ENCODE measurements around the gene ZNF770.

The ZNF770 gene

GRCh38 chr15:35020974-35021373 is 32.9 kb upstream of the ZNF770 start:
- H3K9ac ChIP-seq (ENCODE audit: low read depth, low read length, poor library complexity): no peak overlapping the region
- H3K4ac ChIP-seq (ENCODE audit: low read length): no peak overlapping the region
- no peak overlapping the region for H2AFZ ChIP-seq (ENCODE audit: low read length)
- H2BK5ac ChIP-seq (ENCODE audit: low read length): no peak overlapping the region
- no peak overlapping the region for H2BK12ac ChIP-seq (ENCODE audit: low read length)
- no peak overlapping the region for H3K4me2 ChIP-seq (ENCODE audit: insufficient read depth, low read length, poor library complexity, severe bottlenecking)
- H3K4me1 ChIP-seq (ENCODE audit: control insufficient read depth in 2 of 2, insufficient read depth in 1 of 2, low read depth in 1 of 2, low read length in 2 of 2): peaks cover 0 to 3% of the 10 kb centered on the region in 2 donors
- H3K4me3 ChIP-seq (ENCODE audit: low read length in 2 of 2): no peak overlapping the region
- no peak for DNase-seq (ENCODE audit: low spot score)
- H3K27ac ChIP-seq (replicated peaks; ENCODE audit: low read length): no peak overlapping the region
- H3K36me3 ChIP-seq (replicated peaks in 1 of 2; ENCODE audit: control insufficient read depth in 2 of 2, insufficient read depth in 2 of 2, low read length in 2 of 2): no peaks in the 10 kb centered on the region
- H3K14ac ChIP-seq (ENCODE audit: low read length): no peak overlapping the region
- no peak overlapping the region for H3K18ac ChIP-seq (ENCODE audit: low read length)
- no peaks in the 10 kb centered on the region for H3K9me3 ChIP-seq (replicated peaks in 1 of 2; ENCODE audit: control insufficient read depth in 2 of 2, insufficient read depth in 1 of 2, low read depth in 1 of 2, low read length in 2 of 2)
- no peak overlapping the region for H2AK5ac ChIP-seq (ENCODE audit: low read depth, low read length)
- H2BK15ac ChIP-seq (ENCODE audit: low read length): no peak overlapping the region
- H3K79me1 ChIP-seq (ENCODE audit: low read depth, low read length): no peaks in the 10 kb centered on the region
- no peak overlapping the region for H4K91ac ChIP-seq (ENCODE audit: low read depth, low read length, poor library complexity)
- H3K27me3 ChIP-seq (ENCODE audit: control insufficient read depth in 3 of 3, insufficient read depth in 3 of 3, low read depth in 1 of 3, low read length in 3 of 3): no peaks in the 10 kb centered on the region
- no peak overlapping the region for H4K8ac ChIP-seq (ENCODE audit: low read depth, low read length)
- H3K23ac ChIP-seq (ENCODE audit: low read depth, low read length, poor library complexity): no peak overlapping the region
- H2BK120ac ChIP-seq (ENCODE audit: low read depth, low read length): no peak overlapping the region
- WGBS, 2 donors (ENCODE audit: extremely low coverage in 2 of 2, insufficient read length in 2 of 2, insufficient replicate concordance in 1 of 2): no CpG with 5 or more reads among the region's 6 CpGs

DNA sequence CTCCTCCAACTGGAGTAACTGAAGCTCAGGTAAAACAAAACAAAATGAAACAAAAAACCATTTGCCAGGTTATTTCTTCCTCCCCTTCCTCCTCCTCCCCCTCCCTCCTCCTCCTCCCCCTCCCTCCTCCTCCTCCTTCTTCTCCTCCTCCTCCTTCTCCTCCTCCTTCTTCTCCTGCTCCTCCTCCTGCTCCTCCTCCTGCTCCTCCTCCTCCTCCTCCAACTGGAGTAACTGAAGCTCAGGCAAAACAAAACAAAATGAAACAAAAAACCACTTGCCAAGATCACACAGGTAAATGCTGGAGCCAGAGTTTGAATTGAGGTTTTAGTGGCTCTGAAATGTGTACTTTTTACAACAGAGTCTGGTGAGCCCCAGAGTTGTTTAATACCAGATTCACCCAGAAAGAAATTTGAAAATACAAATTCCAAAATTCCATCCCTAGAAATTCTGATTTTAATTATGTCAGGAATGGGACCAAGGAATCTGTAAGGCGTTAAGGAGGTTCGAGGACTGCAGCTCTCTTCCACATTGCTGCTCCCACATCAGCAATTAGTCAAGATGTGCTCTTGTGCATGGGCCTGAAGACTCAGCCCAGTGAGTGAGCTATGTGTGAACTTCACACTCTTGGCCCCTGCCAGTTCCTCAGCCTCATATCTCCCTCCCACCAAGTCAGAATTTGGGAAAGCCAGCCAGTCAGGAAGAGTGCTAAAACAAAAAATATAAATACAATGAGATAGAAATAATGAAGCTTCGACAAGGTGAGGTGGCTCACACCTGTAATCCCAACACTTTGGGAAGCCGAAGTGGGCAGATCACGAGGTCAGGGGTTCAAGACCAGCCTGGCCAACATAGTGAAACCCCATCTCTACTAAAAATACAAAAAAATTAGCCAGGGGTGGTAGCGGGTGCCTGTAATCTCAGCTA is 31.6 kb upstream of the ZNF770 start:
- H3K79me1 ChIP-seq (ENCODE audit: low read depth, low read length): no peaks in the 10 kb centered on the region
- no peak overlapping the region for H3K14ac ChIP-seq (ENCODE audit: low read length)
- H3K4me2 ChIP-seq (ENCODE audit: insufficient read depth, low read length, poor library complexity, severe bottlenecking): no peak overlapping the region
- H2BK12ac ChIP-seq (ENCODE audit: low read length): no peak overlapping the region
- no peak overlapping the region for H2BK120ac ChIP-seq (ENCODE audit: low read depth, low read length)
- no peak overlapping the region for H3K18ac ChIP-seq (ENCODE audit: low read length)
- no peak overlapping the region for H3K27ac ChIP-seq (replicated peaks; ENCODE audit: low read length)
- H3K4me1 ChIP-seq (ENCODE audit: control insufficient read depth in 2 of 2, insufficient read depth in 1 of 2, low read depth in 1 of 2, low read length in 2 of 2): peaks cover 3 to 9% of the 10 kb centered on the region in 2 donors
- no peak overlapping the region for H3K4ac ChIP-seq (ENCODE audit: low read length)
- no peaks in the 10 kb centered on the region for H3K27me3 ChIP-seq (ENCODE audit: control insufficient read depth in 3 of 3, insufficient read depth in 3 of 3, low read depth in 1 of 3, low read length in 3 of 3)
- no peak for DNase-seq (ENCODE audit: low spot score)
- no peak overlapping the region for H3K4me3 ChIP-seq (ENCODE audit: low read length in 2 of 2)
- WGBS, 2 donors (ENCODE audit: extremely low coverage in 2 of 2, insufficient read length in 2 of 2, insufficient replicate concordance in 1 of 2): no CpG with 5 or more reads among the region's 6 CpGs
- no peak overlapping the region for H3K9ac ChIP-seq (ENCODE audit: low read depth, low read length, poor library complexity)
- H3K36me3 ChIP-seq (replicated peaks in 1 of 2; ENCODE audit: control insufficient read depth in 2 of 2, insufficient read depth in 2 of 2, low read length in 2 of 2): no peaks in the 10 kb centered on the region
- no peak overlapping the region for H4K91ac ChIP-seq (ENCODE audit: low read depth, low read length, poor library complexity)
- no peak overlapping the region for H2BK15ac ChIP-seq (ENCODE audit: low read length)
- H2AFZ ChIP-seq (ENCODE audit: low read length): peak overlapping the region; percentile 15
- no peak overlapping the region for H4K8ac ChIP-seq (ENCODE audit: low read depth, low read length)
- no peak overlapping the region for H2BK5ac ChIP-seq (ENCODE audit: low read length)
- no peak overlapping the region for H3K23ac ChIP-seq (ENCODE audit: low read depth, low read length, poor library complexity)
- no peaks in the 10 kb centered on the region for H3K9me3 ChIP-seq (replicated peaks in 1 of 2; ENCODE audit: control insufficient read depth in 2 of 2, insufficient read depth in 1 of 2, low read depth in 1 of 2, low read length in 2 of 2)
- H2AK5ac ChIP-seq (ENCODE audit: low read depth, low read length): no peak overlapping the region

DNA sequence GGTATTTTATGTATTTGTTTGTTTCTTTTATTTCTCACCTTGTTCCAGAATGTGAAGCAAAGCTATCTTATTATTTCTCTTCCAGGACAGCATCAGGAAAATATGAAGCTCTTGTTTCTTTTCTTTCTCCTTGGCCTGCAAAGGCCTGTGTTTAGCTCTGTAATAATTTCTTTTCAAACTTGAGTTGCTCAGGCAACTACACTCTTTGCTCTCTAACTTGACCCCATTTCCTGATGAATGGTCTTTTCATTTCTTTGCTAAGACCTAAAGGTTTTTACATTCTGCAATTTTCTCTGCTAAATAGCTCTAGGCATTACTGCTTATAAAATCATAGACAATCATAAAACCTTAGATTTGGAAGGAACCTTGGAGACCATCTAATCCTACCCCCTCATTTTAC is 26.2 kb upstream of the ZNF770 start:
- Histone ChIP-seq H2BK15ac (ENCODE audit: low read length) (no peak overlapping the region), H2BK120ac (ENCODE audit: low read depth, low read length) (no peak overlapping the region), H3K79me1 (ENCODE audit: low read depth, low read length) (no peaks in the 10 kb centered on the region), H3K4me3 (ENCODE audit: low read length in 2 of 2) (no peak overlapping the region), H4K91ac (ENCODE audit: low read depth, low read length, poor library complexity) (no peak overlapping the region), H3K9ac (ENCODE audit: low read depth, low read length, poor library complexity) (no peak overlapping the region), H3K27me3 (ENCODE audit: control insufficient read depth in 3 of 3, insufficient read depth in 3 of 3, low read depth in 1 of 3, low read length in 3 of 3) (no peaks in the 10 kb centered on the region), H3K14ac (ENCODE audit: low read length) (no peak overlapping the region), H3K9me3 (replicated peaks in 1 of 2; ENCODE audit: control insufficient read depth in 2 of 2, insufficient read depth in 1 of 2, low read depth in 1 of 2, low read length in 2 of 2) (no peaks in the 10 kb centered on the region), H4K8ac (ENCODE audit: low read depth, low read length) (no peak overlapping the region), H2AK5ac (ENCODE audit: low read depth, low read length) (no peak overlapping the region), H2AFZ (ENCODE audit: low read length) (no peak overlapping the region), H2BK12ac (ENCODE audit: low read length) (no peak overlapping the region), H3K18ac (ENCODE audit: low read length) (no peak overlapping the region), H3K23ac (ENCODE audit: low read depth, low read length, poor library complexity) (no peak overlapping the region), H3K27ac (replicated peaks; ENCODE audit: low read length) (no peak overlapping the region), H3K4me1 (ENCODE audit: control insufficient read depth in 2 of 2, insufficient read depth in 1 of 2, low read depth in 1 of 2, low read length in 2 of 2) (peaks cover 0 to 19% of the 10 kb centered on the region in 2 donors), H3K4me2 (ENCODE audit: insufficient read depth, low read length, poor library complexity, severe bottlenecking) (no peak overlapping the region), H3K36me3 (replicated peaks in 1 of 2; ENCODE audit: control insufficient read depth in 2 of 2, insufficient read depth in 2 of 2, low read length in 2 of 2) (no peaks in the 10 kb centered on the region), H2BK5ac (ENCODE audit: low read length) (no peak overlapping the region), H3K4ac (ENCODE audit: low read length) (no peak overlapping the region)
- no peak for DNase-seq (ENCODE audit: low spot score)

- no peak overlapping the region for H4K91ac ChIP-seq (ENCODE audit: low read depth, low read length, poor library complexity)
- H3K4me3 ChIP-seq (ENCODE audit: low read length in 2 of 2): no peak overlapping the region
- H3K4ac ChIP-seq (ENCODE audit: low read length): no peak overlapping the region
- no peak overlapping the region for H3K18ac ChIP-seq (ENCODE audit: low read length)
- H2BK12ac ChIP-seq (ENCODE audit: low read length): no peak overlapping the region
- H3K9me3 ChIP-seq (replicated peaks in 1 of 2; ENCODE audit: control insufficient read depth in 2 of 2, insufficient read depth in 1 of 2, low read depth in 1 of 2, low read length in 2 of 2): no peaks in the 10 kb centered on the region
- H3K36me3 ChIP-seq (replicated peaks in 1 of 2; ENCODE audit: control insufficient read depth in 2 of 2, insufficient read depth in 2 of 2, low read length in 2 of 2): no peaks in the 10 kb centered on the region
- H2BK120ac ChIP-seq (ENCODE audit: low read depth, low read length): no peak overlapping the region
- peaks cover 0 to 19% of the 10 kb centered on the region in 2 donors for H3K4me1 ChIP-seq (ENCODE audit: control insufficient read depth in 2 of 2, insufficient read depth in 1 of 2, low read depth in 1 of 2, low read length in 2 of 2)
- no peak overlapping the region for H4K8ac ChIP-seq (ENCODE audit: low read depth, low read length)
- H2AFZ ChIP-seq (ENCODE audit: low read length): no peak overlapping the region
- H3K9ac ChIP-seq (ENCODE audit: low read depth, low read length, poor library complexity): no peak overlapping the region
- H2AK5ac ChIP-seq (ENCODE audit: low read depth, low read length): no peak overlapping the region
- H3K79me1 ChIP-seq (ENCODE audit: low read depth, low read length): no peaks in the 10 kb centered on the region
- H3K4me2 ChIP-seq (ENCODE audit: insufficient read depth, low read length, poor library complexity, severe bottlenecking): no peak overlapping the region
- no peak overlapping the region for H3K14ac ChIP-seq (ENCODE audit: low read length)
- H3K23ac ChIP-seq (ENCODE audit: low read depth, low read length, poor library complexity): no peak overlapping the region
- WGBS, 2 donors (ENCODE audit: extremely low coverage in 2 of 2, insufficient read length in 2 of 2, insufficient replicate concordance in 1 of 2): 100% methylated on average over 1 of the region's 4 CpGs; no CpG with 5 or more reads in 1 of the 2 donors
- no peak overlapping the region for H2BK15ac ChIP-seq (ENCODE audit: low read length)
- H3K27me3 ChIP-seq (ENCODE audit: control insufficient read depth in 3 of 3, insufficient read depth in 3 of 3, low read depth in 1 of 3, low read length in 3 of 3): no peaks in the 10 kb centered on the region
- no peak for DNase-seq (ENCODE audit: low spot score)
- no peak overlapping the region for H3K27ac ChIP-seq (replicated peaks; ENCODE audit: low read length)
- H2BK5ac ChIP-seq (ENCODE audit: low read length): no peak overlapping the region
These were observed 25.3 kb upstream of the ZNF770 start for GRCh38 chr15:35013370-35013769.
